SU-DHL-6 (cell line): Measurements from ENCODE around the gene ATG13.
"Not testable (repeated sequence)": the region's sequence is repeated elsewhere in the genome, so short reads cannot be mapped to it uniquely, and the experiment has no call there.

ENCODE experiments used
- H2AFZ ChIP-seq: fragments of 200-600 bp; sonication (generic); 2 replicates; pipeline ENCODE4 v1.6.1; 2014; ENCODE audit warnings: low read depth, mild to moderate bottlenecking, moderate library complexity, mixed read lengths, antibody characterized with exemption, low read length; ENCODE audit not compliant: severe bottlenecking
- H3F3A ChIP-seq: fragments of 200-600 bp; shearing (Covaris generic); 2 replicates; pipeline ENCODE4 v1.6.0; 2016; ENCODE audit warnings: antibody characterized with exemption, mild to moderate bottlenecking; ENCODE audit not compliant: insufficient read depth
- H3K27ac ChIP-seq: fragments of 200-600 bp; sonication (generic); 2 replicates; pipeline ENCODE4 v1.5.1; 2016; ENCODE audit warnings: low read depth, mild to moderate bottlenecking, low read length, moderate library complexity, mixed read lengths
- H3K27me3 ChIP-seq: fragments of 200-600 bp; sonication (generic), shearing (Covaris generic); 2 replicates; pipeline ENCODE4 v1.6.0; 2014; ENCODE audit warnings: mild to moderate bottlenecking, low read length
- H3K36me3 ChIP-seq: fragments of 200-600 bp; sonication (generic); 2 replicates; pipeline ENCODE4 v1.6.1; 2014; ENCODE audit warnings: mild to moderate bottlenecking, low read length, mixed read lengths
- H3K4me2 ChIP-seq: fragments of 300-600, 200-600 bp; shearing (Covaris generic), sonication (generic); 2 replicates; pipeline ENCODE4 v1.6.0; 2014; ENCODE audit warnings: low read length, low read depth, mild to moderate bottlenecking; ENCODE audit not compliant: poor library complexity, severe bottlenecking
- H3K4me3 ChIP-seq: fragments of 200-600 bp; sonication (generic); 2 replicates; pipeline ENCODE4 v1.5.1; 2014; ENCODE audit warnings: antibody characterized with exemption, low read length, mild to moderate bottlenecking, mixed read lengths; ENCODE audit not compliant: insufficient read depth, poor library complexity, severe bottlenecking
- H3K79me2 ChIP-seq: fragments of 200-600 bp; sonication (generic); 2 replicates; pipeline ENCODE4 v1.6.1; 2014; ENCODE audit warnings: mild to moderate bottlenecking, low read length, moderate library complexity; ENCODE audit not compliant: insufficient read depth
- H3K9ac ChIP-seq: fragments of 200-600 bp; sonication (generic); 2 replicates; pipeline ENCODE4 v1.7.0; 2014; ENCODE audit warnings: mild to moderate bottlenecking, low read length
- H3K9me2 ChIP-seq: fragments of 200-600 bp; sonication (generic); replicated peaks from 2 replicates; pipeline ENCODE4 v1.6.1; 2014; ENCODE audit warnings: low read length; ENCODE audit not compliant: insufficient read depth
- H3K9me3 ChIP-seq: fragments of 200-600 bp; sonication (generic); 2 replicates; pipeline ENCODE4 v1.6.1; 2014; ENCODE audit warnings: low read length, mixed read lengths; ENCODE audit not compliant: insufficient read depth
- H4K20me1 ChIP-seq: fragments of 200-600 bp; sonication (generic); 2 replicates; pipeline ENCODE4 v1.6.1; 2014; ENCODE audit warnings: low read depth, mild to moderate bottlenecking, antibody characterized with exemption, low read length, moderate library complexity, mixed read lengths
- EZH2phosphoT487 ChIP-seq: fragments of 200-600 bp; sonication (generic), shearing (Covaris generic); conservative IDR thresholded peaks from 2 replicates; pipeline ENCODE4 v1.6.1; 2018; ENCODE audit warnings: mild to moderate bottlenecking, antibody characterized with exemption, low read length, moderate library complexity, mixed read lengths
- TF ChIP-seq, protein P1 (sequence below): fragments of 200-600 bp; sonication (generic); IDR thresholded peaks from one replicate; pipeline ENCODE4 v1.5.1; 2017; ENCODE audit warnings: antibody characterized with exemption, mild to moderate bottlenecking, low read length, moderate library complexity; ENCODE audit not compliant: insufficient read depth, poor library complexity, severe bottlenecking

ATG13 gene

GRCh38 chr11:46577058-46577457, 40.3 kb upstream of the ATG13 start:
- TF ChIP-seq, protein P1, sequence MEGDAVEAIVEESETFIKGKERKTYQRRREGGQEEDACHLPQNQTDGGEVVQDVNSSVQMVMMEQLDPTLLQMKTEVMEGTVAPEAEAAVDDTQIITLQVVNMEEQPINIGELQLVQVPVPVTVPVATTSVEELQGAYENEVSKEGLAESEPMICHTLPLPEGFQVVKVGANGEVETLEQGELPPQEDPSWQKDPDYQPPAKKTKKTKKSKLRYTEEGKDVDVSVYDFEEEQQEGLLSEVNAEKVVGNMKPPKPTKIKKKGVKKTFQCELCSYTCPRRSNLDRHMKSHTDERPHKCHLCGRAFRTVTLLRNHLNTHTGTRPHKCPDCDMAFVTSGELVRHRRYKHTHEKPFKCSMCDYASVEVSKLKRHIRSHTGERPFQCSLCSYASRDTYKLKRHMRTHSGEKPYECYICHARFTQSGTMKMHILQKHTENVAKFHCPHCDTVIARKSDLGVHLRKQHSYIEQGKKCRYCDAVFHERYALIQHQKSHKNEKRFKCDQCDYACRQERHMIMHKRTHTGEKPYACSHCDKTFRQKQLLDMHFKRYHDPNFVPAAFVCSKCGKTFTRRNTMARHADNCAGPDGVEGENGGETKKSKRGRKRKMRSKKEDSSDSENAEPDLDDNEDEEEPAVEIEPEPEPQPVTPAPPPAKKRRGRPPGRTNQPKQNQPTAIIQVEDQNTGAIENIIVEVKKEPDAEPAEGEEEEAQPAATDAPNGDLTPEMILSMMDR, result no peak
- TF ChIP-seq EZH2phosphoT487, result no peak
- Histone ChIP-seq H3K4me3 (no peak overlapping the region), H3K36me3 (no peaks in the 10 kb centered on the region), H3K4me2 (no peak overlapping the region), H3K27ac (no peak overlapping the region), H3K9me2 (no peaks in the 10 kb centered on the region), H4K20me1 (no peaks in the 10 kb centered on the region), H3K79me2 (peaks cover 80% of the 10 kb centered on the region), H3K27me3 (no peaks in the 10 kb centered on the region), H3K9ac (no peak overlapping the region), H3F3A (no peaks in the 10 kb centered on the region), H2AFZ (no peak overlapping the region), H3K9me3 (no peaks in the 10 kb centered on the region)

GRCh38 chr11:46582588-46582987, 34.8 kb upstream of the ATG13 start:
- H3K79me2 ChIP-seq, result peaks cover 71% of the 10 kb centered on the region
- H3K9ac ChIP-seq, result no peak overlapping the region
- H2AFZ ChIP-seq, result no peak overlapping the region
- no peak overlapping the region for H3K27ac ChIP-seq
- H3K27me3 ChIP-seq, result no peaks in the 10 kb centered on the region
- TF ChIP-seq, protein P1, result no peak
- TF ChIP-seq EZH2phosphoT487, result no peak
- no peak overlapping the region for H3K4me2 ChIP-seq
- H4K20me1 ChIP-seq, result no peaks in the 10 kb centered on the region
- H3K9me3 ChIP-seq, result no peaks in the 10 kb centered on the region
- H3K4me3 ChIP-seq, result no peak overlapping the region
- no peaks in the 10 kb centered on the region for H3K36me3 ChIP-seq
- 0 out of 2 replicates have a peak, but pooled peaks cover 4% of the 10 kb centered on the region for H3F3A ChIP-seq
- no peaks in the 10 kb centered on the region for H3K9me2 ChIP-seq

DNA sequence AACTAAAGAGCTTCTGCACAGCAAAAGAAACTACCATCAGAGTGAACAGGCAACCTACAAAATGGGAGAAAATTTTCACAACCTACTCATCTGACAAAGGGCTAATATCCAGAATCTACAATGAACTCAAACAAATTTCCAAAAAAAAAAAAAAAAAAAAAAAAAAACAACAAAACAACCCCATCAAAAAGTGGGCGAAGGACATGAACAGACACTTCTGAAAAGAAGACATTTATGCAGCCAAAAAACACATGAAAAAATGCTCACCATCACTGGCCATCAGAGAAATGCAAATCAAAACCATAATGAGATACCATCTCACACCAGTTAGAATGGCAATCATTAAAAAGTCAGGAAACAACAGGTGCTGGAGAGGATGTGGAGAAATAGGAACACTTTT, 33.8 kb upstream of the ATG13 start:
- H3K27ac ChIP-seq, H3K4me3 ChIP-seq, H3K36me3 ChIP-seq, H3K27me3 ChIP-seq, H3F3A ChIP-seq, H3K9me2 ChIP-seq, H4K20me1 ChIP-seq, H3K4me2 ChIP-seq, H3K9me3 ChIP-seq, H2AFZ ChIP-seq, H3K9ac ChIP-seq: not testable (repeated sequence)
- H3K79me2 ChIP-seq, result peaks cover 71% of the 10 kb centered on the region

- H3K9me2 ChIP-seq, result no peaks in the 10 kb centered on the region
- no peak overlapping the region for H3K4me2 ChIP-seq
- H3F3A ChIP-seq, result peaks cover 9% of the 10 kb centered on the region; the same call in 1 of the 2 replicates
- no peak overlapping the region for H2AFZ ChIP-seq
- TF ChIP-seq, protein P1, result no peak
- TF ChIP-seq EZH2phosphoT487, result no peak
- H3K27ac ChIP-seq, result no peak overlapping the region
- H3K9ac ChIP-seq, result no peak overlapping the region
- no peaks in the 10 kb centered on the region for H4K20me1 ChIP-seq
- no peaks in the 10 kb centered on the region for H3K36me3 ChIP-seq
- H3K9me3 ChIP-seq, result no peaks in the 10 kb centered on the region
- no peak overlapping the region for H3K4me3 ChIP-seq
- H3K27me3 ChIP-seq, result no peaks in the 10 kb centered on the region
- peaks cover 79% of the 10 kb centered on the region for H3K79me2 ChIP-seq
Measured at GRCh38 chr11:46588131-46588530, 29.2 kb upstream of the ATG13 start.
